Activated CD4-positive, alpha-beta T cell treated with anti-CD3 and anti-CD28 coated beads, Interleukin-2, amount 50 U/mL, for 24 hours (primary cell): Measurements from ENCODE around the gene SEZ6L.

Source experiments
- DNase-seq, 2 donors: peaks; one replicate each; pipeline ENCODE4 v3.0.0-alpha.2; 2020; ENCODE audit warnings: low read depth in 1 of 2, low spot score in 1 of 2

SEZ6L gene

DNA sequence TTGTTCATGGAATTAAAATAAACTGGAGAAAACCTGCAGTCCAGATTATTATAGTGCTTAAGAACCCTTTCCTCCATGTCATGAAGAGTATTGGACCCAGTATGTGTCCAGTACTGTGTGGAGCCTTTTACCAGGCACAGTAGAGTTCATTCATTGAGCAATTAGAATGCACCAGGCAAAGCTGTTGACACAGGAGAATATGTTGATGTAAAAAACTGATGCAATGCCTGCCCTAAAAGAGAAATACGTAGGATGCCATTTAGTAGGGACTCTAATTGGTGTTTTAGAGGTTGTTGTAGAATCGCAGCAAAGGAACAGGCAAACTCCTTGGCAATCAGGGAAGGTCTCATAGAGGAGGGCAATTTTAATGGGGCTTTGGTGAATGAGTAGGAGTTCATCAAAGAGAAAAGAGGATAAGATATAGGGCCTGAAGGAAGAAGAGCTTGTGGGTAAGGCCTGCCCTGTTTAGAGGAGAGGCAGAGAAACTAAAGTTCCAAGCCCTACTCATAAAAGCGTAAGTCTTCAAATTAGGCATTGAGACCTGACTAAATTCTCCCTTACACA, 126.4 kb downstream of the SEZ6L start:
- no peak for DNase-seq

DNA sequence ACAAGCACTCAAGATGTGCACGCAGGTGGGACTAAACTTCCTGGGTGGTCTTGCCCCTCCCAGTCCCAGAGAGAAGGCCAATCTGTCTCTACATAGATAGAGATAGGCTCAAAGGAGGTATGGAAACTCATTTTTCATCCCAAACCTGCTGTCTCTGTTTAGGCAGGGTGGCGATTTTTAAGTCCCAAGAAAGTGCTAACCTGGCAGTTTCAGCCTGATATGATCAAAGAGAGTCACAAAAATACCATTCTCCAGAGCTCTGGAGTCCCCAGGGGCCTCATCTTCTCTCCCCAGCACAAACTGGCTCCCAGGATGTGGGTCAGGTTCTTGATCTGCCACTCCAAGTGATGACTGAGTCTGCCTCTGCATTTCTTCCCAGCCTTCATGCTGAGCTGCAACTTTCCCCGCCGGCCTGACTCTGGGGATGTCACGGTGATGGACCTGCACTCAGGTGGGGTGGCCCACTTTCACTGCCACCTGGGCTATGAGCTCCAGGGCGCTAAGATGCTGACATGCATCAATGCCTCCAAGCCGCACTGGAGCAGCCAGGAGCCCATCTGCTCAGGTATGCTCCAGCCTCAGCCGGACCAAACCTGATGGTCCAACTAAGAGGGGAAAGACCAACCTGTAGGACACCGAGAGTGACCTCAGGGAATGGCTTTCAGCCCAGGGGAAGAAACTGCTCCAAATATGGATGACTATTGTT, 129.5 kb downstream of the SEZ6L start:
- DNase-seq, result no peak

GRCh38 chr22:26302726-26303125, 133.5 kb downstream of the SEZ6L start:
- no peak for DNase-seq

DNA sequence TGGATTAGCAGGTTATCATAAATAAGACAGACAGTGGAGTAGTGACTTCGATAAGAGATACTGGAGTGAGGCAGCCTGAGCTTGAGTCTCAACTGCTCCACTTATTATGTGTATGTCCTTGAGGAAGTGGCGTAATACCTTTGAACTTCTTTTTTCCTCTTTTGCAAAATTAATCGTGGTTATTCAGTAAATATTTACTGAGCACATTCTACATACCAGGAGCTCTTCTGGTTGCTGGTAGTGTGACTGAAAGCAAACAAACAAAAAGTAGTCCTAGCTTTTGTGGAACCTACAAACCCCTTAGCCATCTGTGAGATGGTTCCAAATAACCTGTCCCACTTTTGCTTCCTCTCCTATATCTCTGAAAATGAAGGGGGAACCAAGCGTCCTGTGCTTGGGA, 134.2 kb downstream of the SEZ6L start:
- DNase-seq, result no peak

DNA sequence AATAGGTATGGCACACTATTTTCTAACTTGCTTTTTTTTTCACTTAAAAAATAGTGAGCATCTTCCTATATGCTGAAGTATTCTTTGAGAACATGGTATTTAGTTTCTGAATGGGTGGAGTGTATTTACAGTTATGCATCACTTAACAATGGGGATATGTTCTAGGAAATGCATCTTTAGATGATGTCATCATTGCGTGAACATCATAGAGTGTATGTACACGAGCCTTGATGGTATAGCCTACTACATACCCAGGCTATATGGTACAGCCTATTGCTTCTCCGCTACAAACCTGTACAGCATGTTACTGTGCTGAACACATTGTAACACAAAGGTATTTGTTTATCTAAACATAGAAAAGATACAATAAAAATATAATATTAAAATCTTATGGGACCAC, 135.5 kb downstream of the SEZ6L start:
- no peak for DNase-seq

- DNase-seq, result no peak
These were observed 139.2 kb downstream of the SEZ6L start for GRCh38 chr22:26308467-26308866.

GRCh38 chr22:26310616-26311015, 141.4 kb downstream of the SEZ6L start:
- no peak for DNase-seq

DNA sequence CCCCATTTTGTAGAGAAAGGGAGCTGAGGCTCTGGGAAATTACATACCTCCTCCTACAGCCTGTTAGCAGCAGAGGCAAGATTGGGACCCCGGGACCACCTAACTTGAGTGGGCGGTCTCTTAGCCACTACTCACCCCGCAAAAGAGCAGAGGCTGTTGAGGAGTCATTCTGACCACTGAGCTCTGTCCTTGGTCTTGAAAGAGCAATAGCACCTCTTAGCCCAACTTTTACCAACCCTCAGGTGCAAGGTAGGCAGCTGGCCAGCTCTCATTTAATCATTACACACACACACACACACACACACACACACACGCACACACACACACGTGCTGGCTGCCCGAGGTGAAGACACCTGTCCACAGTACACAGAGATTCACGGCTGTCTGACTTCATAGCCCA, 144.0 kb downstream of the SEZ6L start:
- no peak for DNase-seq

GRCh38 chr22:26314171-26314570, 144.9 kb downstream of the SEZ6L start:
- no peak for DNase-seq

DNA sequence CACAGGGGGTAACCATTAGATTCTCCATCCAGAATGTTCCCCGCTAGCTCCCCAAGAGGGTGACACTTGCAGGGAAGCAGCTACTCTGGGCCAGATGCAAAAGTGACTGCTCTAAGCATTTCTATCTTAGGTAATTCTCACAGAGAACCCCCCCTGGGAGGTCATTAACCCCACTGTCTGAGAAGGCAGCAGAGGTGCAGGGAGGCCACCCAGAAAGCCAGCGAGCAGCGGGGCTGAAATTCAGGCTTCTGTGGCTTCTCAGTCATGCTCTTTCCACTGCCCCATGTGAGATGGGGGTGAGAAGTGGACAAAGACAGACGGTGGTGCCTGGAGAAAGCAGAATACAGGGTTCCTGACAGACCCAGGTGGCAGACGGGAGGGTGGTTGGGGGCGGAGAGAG, 145.4 kb downstream of the SEZ6L start:
- DNase-seq, result no peak

DNA sequence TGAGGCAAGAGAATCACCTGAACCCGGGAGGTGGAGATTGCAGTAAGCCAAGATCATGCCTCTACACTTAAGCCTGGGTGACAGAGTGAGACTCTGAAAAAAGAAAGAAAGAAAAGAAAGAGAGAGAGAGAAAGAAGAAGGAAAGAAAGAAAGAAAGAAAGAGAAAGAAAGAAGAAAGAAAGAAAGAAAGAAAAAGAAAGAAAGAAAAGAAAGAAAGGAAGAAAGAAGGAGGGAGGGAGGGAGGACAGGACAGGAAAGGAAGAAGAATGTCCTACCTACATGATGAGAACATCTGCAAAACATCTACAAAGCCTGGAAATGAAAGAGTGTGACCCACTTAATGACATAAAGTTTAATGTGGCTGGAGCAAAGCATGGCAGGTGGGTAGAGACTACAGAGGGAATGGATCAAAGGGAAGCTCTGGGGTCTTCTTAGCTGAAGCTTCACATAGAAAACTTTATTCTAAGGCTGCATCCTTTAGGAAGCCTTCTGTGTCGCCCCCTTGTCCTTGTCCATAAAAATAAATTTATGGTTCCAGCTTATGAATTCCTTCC, 147.5 kb downstream of the SEZ6L start:
- DNase-seq, result no peak

DNA sequence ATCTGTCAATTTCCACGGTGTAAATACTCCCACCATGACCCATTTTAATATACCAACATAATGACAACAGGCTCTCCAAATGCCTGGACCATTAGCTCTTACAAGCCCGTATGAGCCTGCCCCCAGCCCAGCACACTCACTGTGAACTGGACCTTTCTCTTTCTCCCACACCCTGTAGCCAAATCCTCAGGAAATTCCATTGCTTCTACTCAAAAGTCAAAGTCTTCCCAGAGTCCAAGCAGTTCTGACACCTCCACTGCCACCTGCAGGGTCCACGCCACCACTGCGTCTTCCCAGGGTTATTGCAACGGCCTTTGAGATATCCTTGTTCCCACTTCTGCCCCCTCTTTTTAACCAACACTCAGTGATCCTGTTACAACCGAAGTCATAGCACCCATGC, 149.7 kb downstream of the SEZ6L start:
- no peak for DNase-seq

- DNase-seq, result no peak
These were observed 151.2 kb downstream of the SEZ6L start for GRCh38 chr22:26320447-26320846.

DNA sequence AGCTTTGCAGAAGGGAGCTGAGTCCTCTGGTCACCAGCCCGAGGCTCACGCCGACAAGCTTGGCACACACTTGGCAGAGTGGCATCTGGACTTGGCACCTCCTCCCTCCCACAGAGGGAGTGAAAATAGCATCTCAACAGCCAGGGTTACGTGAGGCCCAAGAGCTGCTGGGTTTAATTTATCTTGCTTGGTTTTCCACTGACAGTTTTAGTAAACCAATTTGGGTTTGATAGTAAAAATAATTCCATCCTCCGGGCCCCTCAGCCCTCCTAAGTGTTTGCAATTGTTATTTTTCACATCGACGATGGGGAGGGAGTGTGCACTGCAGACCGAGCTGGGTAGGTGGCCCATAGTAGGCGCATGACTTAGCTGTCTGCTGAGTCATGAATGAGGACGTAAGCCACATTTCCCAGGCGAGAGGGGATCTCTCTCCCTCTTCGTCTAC, 152.2 kb downstream of the SEZ6L start:
- no peak for DNase-seq

GRCh38 chr22:26322179-26322905, 153.1 kb downstream of the SEZ6L start:
- DNase-seq, result no peak

GRCh38 chr22:26323013-26323412, 153.8 kb downstream of the SEZ6L start:
- no peak for DNase-seq

GRCh38 chr22:26324150-26324549, 154.9 kb downstream of the SEZ6L start:
- DNase-seq, result no peak

- no peak for DNase-seq
These were observed 156.4 kb downstream of the SEZ6L start for GRCh38 chr22:26325641-26326040.

DNA sequence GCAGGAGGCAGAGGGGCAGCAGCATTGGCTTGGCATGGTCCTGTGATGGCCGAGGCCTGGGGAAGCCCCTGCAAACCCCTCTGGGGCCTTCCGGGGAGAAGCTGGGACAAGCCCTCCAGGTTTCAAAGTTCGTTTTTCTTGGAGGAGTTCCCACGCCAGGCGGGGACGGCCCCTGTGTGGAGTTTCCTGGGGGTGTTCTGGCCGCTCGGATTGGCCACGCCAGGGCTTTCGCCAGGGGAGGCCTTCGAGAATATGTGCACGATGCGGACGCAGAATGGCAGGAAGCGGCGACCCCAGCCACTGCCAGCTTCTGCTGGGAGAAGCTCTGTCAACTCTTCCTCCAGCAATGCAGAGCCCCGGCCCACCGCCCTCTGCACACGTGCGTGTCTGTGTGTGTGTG, 157.5 kb downstream of the SEZ6L start:
- no peak for DNase-seq

GRCh38 chr22:26327306-26327705, 158.0 kb downstream of the SEZ6L start:
- no peak for DNase-seq

- no peak for DNase-seq
These were observed 159.0 kb downstream of the SEZ6L start for GRCh38 chr22:26328221-26328620.

- DNase-seq, result peak; percentile 18 to 42
These were observed 161.8 kb downstream of the SEZ6L start for GRCh38 chr22:26330971-26331625.
